Mesenteric fat pad (tissue), 1 donor: ENCODE data around the gene PNPLA2. TPM values are rescaled to one million over a fixed set of nuclear protein-coding genes. Genes with fewer than 3 reads are reported as not detected.

Source experiments
- DNase-seq: peaks from one replicate; pipeline ENCODE4 v3.0.0-alpha.2; 2020; ENCODE audit warnings: low spot score
- total RNA-seq: library from RNA; stranded (reverse); fragmentation: NEBNext Ultra II Directional; extraction: Animal tissue kit (Norgen Biotek cat#: 25700); gene quantifications from one replicate; pipeline ENCODE4 v1.2.1, GENCODE V29; 2021
- donor health status: DM: yes; HTN: yes; CAD: no.

The PNPLA2 gene
- total RNA-seq, 1 donor from 2014 or later: 1,877 TPM

DNA sequence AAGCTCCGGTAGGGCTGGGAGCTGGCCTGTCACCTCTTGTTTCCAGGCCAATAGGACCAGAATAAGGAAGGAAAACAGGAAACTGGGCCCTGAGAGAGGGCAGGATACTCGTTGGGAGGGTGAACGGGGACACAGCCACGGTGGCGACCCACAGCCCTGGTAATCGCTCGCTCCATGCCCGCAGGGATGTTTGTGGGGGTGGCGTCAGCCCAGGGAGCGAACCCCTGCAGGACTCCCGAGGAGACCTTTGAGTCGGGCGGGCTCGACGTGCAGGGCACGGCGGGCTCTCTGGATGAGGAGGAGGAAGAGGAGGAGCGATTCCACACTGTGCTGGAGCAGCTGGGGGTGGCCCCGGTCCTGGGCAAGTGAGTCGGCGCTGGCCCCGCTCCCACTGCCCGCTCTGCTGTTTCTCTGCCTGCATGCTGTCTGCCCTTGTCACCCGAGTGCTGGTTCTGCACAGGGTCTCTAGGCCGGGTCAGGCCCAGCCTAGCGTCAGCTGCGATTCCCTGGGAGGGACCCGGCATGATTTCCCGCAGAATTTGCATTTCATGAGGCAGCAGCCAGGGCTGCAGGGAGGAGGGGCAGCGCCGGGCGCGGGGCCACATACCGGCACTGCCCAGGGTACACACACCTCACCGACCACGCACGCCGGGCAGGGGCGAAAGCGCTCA is 10.6 kb downstream of the PNPLA2 start:
- no peak for DNase-seq

DNA sequence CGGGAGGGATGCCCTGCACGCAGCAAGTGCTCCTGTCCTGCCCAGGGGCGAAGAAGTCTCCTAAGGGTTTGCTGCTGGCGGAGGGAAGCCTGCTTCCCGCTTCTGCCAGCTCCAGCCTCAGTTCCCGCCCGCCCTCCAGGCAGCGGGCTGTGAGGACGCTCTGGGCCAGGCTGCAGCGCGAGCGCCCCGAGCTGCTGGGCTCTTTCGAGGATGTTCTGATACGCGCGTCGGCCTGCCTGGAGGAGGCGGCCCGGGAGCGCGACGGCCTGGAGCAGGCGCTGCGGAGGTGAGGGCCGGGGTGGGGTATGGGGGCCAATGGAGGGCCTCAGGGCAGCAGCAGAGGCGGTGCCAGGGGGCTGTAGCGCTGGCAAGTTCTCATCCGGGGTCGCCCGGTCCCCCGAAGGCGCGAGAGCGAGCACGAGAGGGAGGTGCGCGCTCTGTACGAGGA is 11.2 kb downstream of the PNPLA2 start:
- no peak for DNase-seq

DNA sequence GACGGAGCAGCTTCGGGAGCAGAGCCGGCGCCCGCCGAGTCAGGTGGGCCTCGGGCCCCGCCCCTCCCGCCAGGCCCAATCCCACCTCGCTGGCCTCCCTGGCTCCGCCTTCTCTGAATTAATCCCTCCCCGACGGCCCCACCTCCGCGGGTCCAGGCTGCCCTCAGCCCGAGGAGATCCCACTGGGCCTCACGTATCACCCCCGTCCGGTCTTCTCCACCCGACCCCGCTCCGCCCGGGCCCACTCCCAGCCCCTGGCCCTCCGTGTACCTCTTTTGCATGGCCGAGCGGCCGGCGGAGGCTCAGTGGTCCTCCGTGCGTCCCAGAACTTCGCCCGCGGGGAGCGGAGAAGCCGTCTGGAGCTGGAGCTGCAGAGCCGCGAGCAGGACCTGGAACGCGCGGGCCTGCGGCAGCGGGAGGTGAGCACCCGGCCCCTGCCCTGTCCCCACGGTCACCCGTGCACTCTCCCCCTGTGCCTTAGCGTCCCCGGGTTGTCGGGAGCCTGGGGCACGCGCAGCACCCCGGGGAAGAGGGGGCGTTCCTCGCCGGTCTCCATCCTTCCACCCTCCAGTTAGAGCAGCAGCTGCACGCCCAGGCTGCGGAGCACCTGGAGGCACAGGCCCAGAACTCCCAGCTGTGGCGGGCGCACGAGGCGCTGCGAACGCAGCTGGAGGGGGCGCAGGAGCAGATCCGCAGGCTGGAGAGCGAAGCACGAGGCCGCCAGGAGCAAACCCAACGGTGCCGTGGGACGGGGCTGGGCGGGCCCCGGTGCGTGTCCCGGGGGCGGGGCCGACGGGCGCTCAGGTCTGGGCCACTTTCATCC is 11.8 kb downstream of the PNPLA2 start:
- no peak for DNase-seq

DNA sequence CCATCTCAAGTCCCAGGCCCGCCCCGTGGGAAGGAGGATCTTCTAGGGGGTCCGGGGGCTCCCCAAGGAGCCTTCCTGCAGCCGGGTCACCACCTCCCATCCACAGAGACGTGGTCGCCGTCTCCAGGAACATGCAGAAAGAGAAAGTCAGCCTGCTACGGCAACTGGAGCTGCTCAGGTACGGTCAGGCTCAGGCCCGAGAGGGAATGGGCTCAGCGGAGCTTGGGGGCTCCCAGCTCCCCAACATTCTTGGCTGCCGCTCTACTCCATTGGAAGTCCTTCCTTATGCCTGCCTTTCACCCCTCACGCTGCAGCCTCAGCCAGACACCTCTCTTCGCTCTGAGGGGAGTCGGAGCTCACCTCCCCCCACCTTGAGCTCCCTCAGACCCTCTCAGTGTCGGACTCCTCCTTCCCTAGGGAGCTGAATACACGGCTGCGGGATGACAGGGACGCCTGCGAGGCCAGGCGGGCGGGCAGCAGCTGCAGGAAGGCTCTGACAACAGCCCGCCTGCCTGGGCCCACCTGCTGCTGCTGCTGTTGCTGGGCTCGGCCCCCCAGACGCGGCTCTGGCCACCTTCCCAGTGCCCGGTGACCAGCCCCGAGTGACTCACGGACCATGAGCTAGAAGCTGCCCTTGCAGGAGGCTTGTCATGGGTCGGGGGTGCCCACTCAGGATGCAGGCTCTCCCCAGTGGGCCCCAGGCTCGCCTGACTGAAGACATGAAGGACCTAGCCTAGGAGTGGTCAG is 12.6 kb downstream of the PNPLA2 start:
- no peak for DNase-seq

- DNase-seq: no peak
Observed at GRCh38 chr11:831961-832528, 13.3 kb downstream of the PNPLA2 start.

DNA sequence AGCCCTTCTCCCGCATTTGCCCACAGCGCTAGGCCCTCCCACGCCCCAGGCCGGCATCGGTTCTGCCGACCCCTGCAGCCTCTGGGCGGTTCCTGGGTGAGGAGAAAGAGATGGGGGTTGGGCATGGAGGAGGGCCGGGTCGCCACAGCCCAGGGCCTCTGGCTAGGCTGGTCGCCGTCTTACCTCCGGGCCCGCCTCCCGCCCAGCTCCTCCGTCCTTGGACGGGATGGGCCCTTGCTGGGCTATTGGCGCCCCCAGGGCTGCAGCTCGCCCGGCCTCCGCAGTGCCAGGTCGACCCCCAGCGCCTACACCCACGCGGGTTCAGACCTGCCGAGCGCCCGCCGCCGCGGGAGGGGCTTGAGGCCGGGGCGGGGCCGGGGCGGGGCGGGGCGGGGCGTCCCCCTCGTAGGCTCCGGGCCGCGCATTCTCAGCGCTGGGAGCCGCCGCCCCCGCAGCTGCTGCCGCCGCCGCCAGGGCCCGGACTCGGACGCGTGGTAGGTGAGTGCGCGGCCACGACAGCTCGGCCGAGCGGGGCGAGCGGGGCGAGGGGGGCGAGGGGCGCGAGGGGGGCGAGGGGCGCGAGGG is 13.9 kb downstream of the PNPLA2 start, which contains the start of gene CD151:
Gene CD151, plus strand, starts transcription at position 424 of the 585 bp plus-strand sequence. CDS start 3,118 bp downstream, outside the sequence.
- DNase-seq: no peak

- DNase-seq: no peak
Observed at GRCh38 chr11:833114-833791, 14.5 kb downstream of the PNPLA2 start.

DNA sequence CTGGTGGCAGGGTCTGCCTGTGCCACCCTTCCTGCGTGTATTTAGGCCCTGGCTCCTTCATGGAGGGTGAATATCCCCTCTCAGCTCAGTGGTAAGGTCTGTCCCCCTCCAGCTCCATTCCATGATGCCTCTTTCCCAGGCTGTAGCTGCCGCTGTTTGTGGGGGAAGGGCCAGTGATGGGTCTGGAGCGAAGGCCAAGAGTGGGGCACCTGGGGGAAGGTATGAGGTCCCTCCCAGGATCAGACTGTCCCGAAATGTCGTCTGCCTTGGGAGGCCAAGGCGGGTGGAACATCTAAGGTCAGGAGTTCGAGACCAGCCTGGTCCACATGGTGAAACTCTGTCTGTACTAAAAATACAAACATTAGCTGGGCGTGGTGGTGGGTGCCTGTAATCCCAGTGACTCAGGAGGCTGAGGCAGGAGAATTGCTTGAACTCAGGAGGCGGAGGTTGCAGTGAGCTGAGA is 15.2 kb downstream of the PNPLA2 start:
- DNase-seq: no peak

DNA sequence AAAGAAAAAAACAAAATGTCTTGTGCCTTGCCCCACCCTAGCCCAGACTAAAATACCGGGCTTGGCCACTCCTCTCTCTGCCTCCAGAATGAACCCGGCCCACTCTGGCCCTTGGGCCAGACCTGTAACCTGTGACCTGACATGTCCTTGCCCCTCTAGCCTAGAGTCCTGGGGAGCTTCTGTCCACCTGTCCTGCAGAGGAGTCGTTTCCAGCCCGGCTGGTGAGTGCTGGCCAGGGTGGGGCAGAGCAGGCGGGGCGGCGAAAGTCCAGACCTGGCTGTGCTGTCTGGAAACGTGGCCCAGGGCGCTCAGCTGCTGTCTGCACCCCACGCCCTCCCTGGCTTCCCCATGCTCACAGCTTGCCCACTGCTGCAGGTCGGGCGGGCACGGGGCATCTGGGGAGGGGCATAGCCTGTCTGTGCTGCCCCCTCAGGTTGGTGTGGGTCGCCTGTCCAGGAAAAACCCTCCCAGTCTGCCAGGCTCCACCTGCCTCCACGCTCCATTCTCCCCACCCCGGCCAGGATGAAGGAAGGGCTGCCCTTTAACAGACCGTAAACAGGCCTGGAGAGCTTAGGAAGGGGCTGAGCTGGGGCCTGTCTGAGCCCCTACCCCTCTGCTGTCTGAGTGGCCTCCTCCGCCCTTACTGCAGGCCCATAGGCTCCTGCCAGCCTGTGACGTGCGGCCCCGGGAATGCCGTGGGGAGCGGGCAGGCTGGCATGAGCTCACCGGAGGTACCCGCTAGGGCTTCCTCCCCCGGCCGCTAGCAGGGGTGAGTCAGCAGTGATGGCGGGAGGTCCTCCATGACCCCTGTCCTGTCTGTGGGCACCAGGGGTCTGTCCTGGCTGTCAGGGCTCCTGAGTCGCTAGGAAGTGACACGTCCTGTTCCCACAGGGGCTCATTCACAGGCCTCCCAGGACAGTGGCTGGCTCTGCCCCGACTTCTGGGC is 15.9 kb downstream of the PNPLA2 start:
- no peak for DNase-seq

GRCh38 chr11:836274-836673 is 17.6 kb downstream of the PNPLA2 start:
- DNase-seq: no peak

DNA sequence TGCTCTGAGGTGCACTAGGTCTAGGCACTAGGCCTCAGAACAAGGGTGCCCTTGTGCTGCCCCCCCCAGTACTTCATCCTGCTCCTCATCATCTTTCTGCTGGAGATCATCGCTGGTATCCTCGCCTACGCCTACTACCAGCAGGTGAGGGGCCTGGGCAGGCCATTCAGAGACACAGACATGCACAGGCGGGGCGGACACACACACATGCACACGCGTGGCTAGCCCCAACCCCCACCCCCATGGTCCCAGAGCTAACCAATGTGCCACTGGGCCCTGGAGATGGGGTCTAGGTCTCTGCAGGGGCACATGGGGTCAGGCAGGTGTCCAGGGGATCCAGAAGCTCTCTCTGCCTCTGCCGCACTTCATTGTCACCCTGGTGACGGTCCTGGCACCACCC is 18.0 kb downstream of the PNPLA2 start:
- DNase-seq: no peak

DNA sequence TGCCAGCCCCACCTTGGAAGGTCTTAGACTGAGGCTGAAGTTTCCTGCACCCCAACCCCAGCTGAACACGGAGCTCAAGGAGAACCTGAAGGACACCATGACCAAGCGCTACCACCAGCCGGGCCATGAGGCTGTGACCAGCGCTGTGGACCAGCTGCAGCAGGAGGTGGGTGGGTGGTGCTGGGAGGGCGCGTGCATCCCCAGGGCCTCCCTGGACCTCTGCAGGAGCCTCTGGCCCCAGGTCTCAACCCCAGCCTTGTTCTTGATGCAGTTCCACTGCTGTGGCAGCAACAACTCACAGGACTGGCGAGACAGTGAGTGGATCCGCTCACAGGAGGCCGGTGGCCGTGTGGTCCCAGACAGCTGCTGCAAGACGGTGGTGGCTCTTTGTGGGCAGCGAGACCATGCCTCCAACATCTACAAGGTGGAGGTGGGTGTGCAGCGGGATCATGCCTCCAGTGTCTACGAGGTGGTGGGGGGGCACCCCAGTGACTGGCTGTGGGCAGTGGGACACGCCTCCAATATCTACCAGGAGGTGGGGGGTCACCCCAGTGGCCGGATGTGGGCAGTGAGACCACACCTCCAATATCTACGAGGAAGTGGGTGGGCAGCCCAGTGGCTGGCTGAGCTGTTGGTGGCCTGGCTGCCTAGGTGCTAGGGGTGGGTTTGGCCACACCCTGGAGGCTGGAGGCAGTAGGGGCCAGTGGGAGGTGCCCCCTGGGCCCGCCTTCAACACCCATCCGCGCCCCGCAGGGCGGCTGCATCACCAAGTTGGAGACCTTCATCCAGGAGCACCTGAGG is 18.7 kb downstream of the PNPLA2 start:
- DNase-seq: no peak

GRCh38 chr11:837990-838307 is 19.2 kb downstream of the PNPLA2 start:
- no peak for DNase-seq

DNA sequence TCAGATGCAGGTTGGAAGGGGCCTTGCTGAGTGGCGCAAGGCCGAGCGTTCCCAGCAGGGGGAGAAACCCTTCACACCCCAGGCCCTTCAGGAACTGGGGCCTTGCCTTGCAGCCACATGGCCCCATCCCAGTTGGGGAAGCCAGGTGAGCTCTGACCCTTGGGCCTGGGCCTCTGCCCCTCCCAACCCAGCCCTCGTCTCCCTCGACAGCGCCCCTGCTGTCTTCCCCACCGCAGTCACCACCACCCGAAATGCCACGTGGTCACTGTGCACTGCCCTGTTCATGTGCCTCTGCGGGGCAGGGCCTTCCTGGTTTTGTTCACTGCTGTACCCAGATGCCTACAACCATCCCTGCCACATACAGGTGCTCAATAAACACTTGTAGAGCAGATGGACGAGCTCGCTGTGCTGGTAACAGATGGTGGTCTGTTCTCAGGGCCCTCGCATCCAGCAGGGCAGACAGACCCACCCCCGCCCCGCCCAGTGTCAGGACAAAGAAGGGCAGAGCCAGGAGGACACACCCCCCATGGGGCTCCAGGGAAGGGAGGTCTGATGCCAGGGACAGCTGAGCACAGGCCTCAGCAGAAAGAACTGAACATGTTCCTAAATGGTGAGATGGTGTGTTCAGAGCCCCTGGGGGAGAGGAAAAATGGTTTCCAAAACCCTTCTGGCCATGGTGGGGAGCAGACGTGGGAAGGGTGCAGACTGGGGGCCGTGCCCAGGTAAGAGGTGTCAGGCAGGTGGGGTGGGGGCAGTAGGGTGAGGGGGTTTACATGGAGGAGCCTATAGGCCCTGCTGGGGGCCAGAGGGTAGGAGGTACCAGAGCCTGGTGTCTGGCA is 19.9 kb downstream of the PNPLA2 start:
- DNase-seq: no peak

DNA sequence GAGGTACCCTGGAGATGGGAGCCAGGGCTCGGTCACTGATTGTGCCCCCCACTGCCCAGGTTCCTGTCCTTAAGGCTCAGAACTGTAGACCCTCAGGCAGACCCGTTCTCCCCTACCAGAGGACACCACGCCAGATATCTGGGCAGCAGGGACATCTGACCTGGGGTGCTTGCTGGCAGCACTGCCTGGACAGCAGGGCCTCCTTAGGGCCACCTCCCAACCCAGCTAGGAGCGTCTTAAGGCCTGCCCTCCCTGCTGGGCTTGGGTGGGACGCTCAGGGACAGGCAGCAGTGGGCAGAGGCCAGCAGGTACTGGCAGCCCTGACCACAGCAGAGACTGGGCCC is 20.5 kb downstream of the PNPLA2 start:
- DNase-seq: no peak

DNA sequence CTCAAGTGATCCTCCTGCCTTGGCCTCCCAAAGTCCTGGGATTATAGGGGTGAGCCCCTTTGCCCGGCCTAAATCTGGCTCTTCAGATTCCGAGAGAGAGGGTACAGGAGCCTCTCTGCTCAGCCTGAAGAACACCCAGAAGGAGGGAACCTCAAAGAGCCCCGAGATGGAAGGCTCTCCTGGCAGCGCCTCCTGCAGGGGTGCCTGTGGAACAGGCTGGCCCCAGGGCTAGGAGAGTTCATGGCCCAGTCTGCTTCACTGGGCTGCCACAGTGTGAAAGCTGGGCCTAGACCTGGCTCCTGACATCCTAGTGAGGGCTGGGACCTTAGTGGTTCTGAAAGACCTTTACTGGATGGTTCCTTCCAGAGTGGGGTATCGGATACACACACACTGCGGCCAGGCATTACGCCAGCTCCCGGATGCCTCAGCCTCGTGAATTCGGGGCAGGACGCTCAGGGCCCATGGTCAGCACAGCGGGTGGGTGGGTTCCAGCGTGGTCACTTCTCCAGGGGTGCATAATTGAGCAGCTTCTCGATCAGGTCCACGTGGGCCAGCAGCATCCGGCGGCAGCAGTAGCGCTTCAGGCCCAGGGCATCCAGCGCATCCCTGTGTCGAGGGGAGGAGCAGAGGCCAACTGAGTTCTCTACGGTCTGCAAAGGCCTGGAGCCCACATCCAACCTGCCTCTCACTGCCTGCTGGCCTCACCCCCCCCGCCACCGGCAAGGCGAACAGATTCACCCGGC is 21.3 kb downstream of the PNPLA2 start:
- no peak for DNase-seq

GRCh38 chr11:841981-842369 is 23.3 kb downstream of the PNPLA2 start:
- DNase-seq: no peak
